Astrocyte (in vitro differentiated cells and primary cell): ENCODE measurements around the gene S100A6. TPM values are rescaled to one million over a fixed set of nuclear protein-coding genes. Genes with fewer than 3 reads are reported as not detected.
A peak's percentile ranks its signal among the peaks of the same experiment; 100 is the strongest.

Experiments
- DNase-seq: peaks from one replicate; pipeline ENCODE4 v3.0.0-alpha.2; 2010; ENCODE audit warnings: low read depth
- FAIRE-seq: peaks from 2 replicates; lab custom pipeline; 2011; peaks lifted over from hg19 to GRCh38; lab: Jason Lieb, UNC
- H2AFZ ChIP-seq: 2 replicates; pipeline ENCODE4 v1.6.0; 2012; ENCODE audit warnings: low read depth, low read length, inconsistent platforms
- H3K27ac ChIP-seq: 2 replicates; pipeline ENCODE4 v1.5.1; 2011; ENCODE audit warnings: low read depth, low read length, inconsistent platforms
- H3K27me3 ChIP-seq: 2 replicates; pipeline ENCODE4 v1.6.0; 2011; ENCODE audit warnings: low read length, inconsistent platforms; ENCODE audit not compliant: insufficient read depth
- H3K36me3 ChIP-seq: 2 replicates; pipeline ENCODE4 v1.5.1; 2011; ENCODE audit warnings: low read length, inconsistent platforms; ENCODE audit not compliant: insufficient read depth
- H3K4me1 ChIP-seq: 2 replicates; pipeline ENCODE4 v1.5.1; 2011; ENCODE audit warnings: low read length, inconsistent platforms; ENCODE audit not compliant: insufficient read depth
- H3K4me2 ChIP-seq: 2 replicates; pipeline ENCODE4 v1.6.0; 2012; ENCODE audit warnings: low read length, inconsistent platforms
- H3K4me3 ChIP-seq: 2 replicates; pipeline ENCODE4 v1.5.1; 2011; ENCODE audit warnings: low read depth, mild to moderate bottlenecking, low read length, inconsistent platforms; ENCODE audit not compliant: insufficient read depth
- H3K79me2 ChIP-seq: 2 replicates; pipeline ENCODE4 v1.6.0; 2012; ENCODE audit warnings: mild to moderate bottlenecking, low read length, inconsistent platforms; ENCODE audit not compliant: insufficient read depth
- H3K9ac ChIP-seq: 2 replicates; pipeline ENCODE4 v1.6.0; 2012; ENCODE audit warnings: mild to moderate bottlenecking, low read length, inconsistent platforms
- H3K9me3 ChIP-seq: 2 replicates; pipeline ENCODE4 v1.5.1; 2012; ENCODE audit warnings: low read depth, mild to moderate bottlenecking, low read length, inconsistent platforms; ENCODE audit not compliant: insufficient read depth
- H4K20me1 ChIP-seq: 2 replicates; pipeline ENCODE4 v1.6.0; 2012; ENCODE audit warnings: low read length, inconsistent platforms; ENCODE audit not compliant: insufficient read depth
- H3K27ac Mint-ChIP-seq: one replicate; pipeline ENCODE4 v1.8.0; 2021; ENCODE audit warnings: mild to moderate bottlenecking, mixed read lengths; ENCODE audit not compliant: unreplicated experiment
- H3K27me3 Mint-ChIP-seq: one replicate; pipeline ENCODE4 v1.8.0; 2021; ENCODE audit warnings: low read depth, mixed read lengths; ENCODE audit not compliant: unreplicated experiment
- H3K36me3 Mint-ChIP-seq: one replicate; pipeline ENCODE4 v1.8.0; 2021; ENCODE audit warnings: low read depth, mixed read lengths; ENCODE audit not compliant: unreplicated experiment
- H3K4me1 Mint-ChIP-seq: one replicate; pipeline ENCODE4 v1.8.0; 2021; ENCODE audit warnings: low read depth, mixed read lengths; ENCODE audit not compliant: unreplicated experiment
- H3K4me3 Mint-ChIP-seq: one replicate; pipeline ENCODE4 v1.8.0; 2021; ENCODE audit warnings: mild to moderate bottlenecking, moderate library complexity, mixed read lengths; ENCODE audit not compliant: unreplicated experiment
- H3K9me3 Mint-ChIP-seq: one replicate; pipeline ENCODE4 v1.8.0; 2021; ENCODE audit warnings: mild to moderate bottlenecking, mixed read lengths; ENCODE audit not compliant: unreplicated experiment
- CTCF ChIP-seq: IDR thresholded peaks from 2 replicates; pipeline ENCODE4 v1.5.1; 2011; ENCODE audit warnings: low read depth, mild to moderate bottlenecking, inconsistent platforms, low read length, moderate library complexity; ENCODE audit not compliant: insufficient read depth
- EZH2 ChIP-seq: IDR thresholded peaks from 2 replicates; pipeline ENCODE4 v1.6.1; 2012; ENCODE audit warnings: mild to moderate bottlenecking, low read length, inconsistent platforms; ENCODE audit not compliant: insufficient read depth
- total RNA-seq: library from RNA; stranded (reverse); gene quantifications from 2 replicates; pipeline ENCODE4 v1.2.1, GENCODE V29; 2021

Gene S100A6
- total RNA-seq, 1 donor from 2014 or later: 125 TPM

- peaks cover 34% of the 10 kb centered on the region for H3K4me1 Mint-ChIP-seq
- Histone ChIP-seq H4K20me1 (no peaks in the 10 kb centered on the region), H3K36me3 (no peaks in the 10 kb centered on the region), H3K79me2 (no peaks in the 10 kb centered on the region), H2AFZ (no peak overlapping the region), H3K9ac (no peak overlapping the region), H3K9me3 (no peaks in the 10 kb centered on the region), H3K27me3 (no peaks in the 10 kb centered on the region), H3K4me3 (no peak overlapping the region), H3K4me1 (peaks cover 52% of the 10 kb centered on the region), H3K27ac (no peak overlapping the region), H3K4me2 (no peak overlapping the region)
- H3K27me3 Mint-ChIP-seq: no peaks in the 10 kb centered on the region
- peaks cover 2% of the 10 kb centered on the region for H3K9me3 Mint-ChIP-seq
- DNase-seq (no peak), FAIRE-seq (no peak)
- TF ChIP-seq CTCF (no peak), EZH2 (no peak)
- no peak overlapping the region for H3K4me3 Mint-ChIP-seq
- H3K27ac Mint-ChIP-seq: no peak overlapping the region
- H3K36me3 Mint-ChIP-seq: peaks cover 1% of the 10 kb centered on the region
Observed at GRCh38 chr1:153570874-153571273, 35.1 kb upstream of the S100A6 start.

- no peak for FAIRE-seq
- TF ChIP-seq CTCF (no peak), EZH2 (no peak)
- Mint-ChIP-seq H3K9me3 (peaks cover 2% of the 10 kb centered on the region), H3K27ac (no peak overlapping the region), H3K27me3 (no peaks in the 10 kb centered on the region), H3K4me3 (no peak overlapping the region), H3K36me3 (peaks cover 1% of the 10 kb centered on the region), H3K4me1 (peaks cover 39% of the 10 kb centered on the region)
- H3K9me3 ChIP-seq: no peaks in the 10 kb centered on the region
- no peak overlapping the region for H3K27ac ChIP-seq
- no peak overlapping the region for H3K4me3 ChIP-seq
- no peaks in the 10 kb centered on the region for H3K79me2 ChIP-seq
- H2AFZ ChIP-seq: no peak overlapping the region
- no peaks in the 10 kb centered on the region for H3K36me3 ChIP-seq
- H3K9ac ChIP-seq: no peak overlapping the region
- peaks cover 60% of the 10 kb centered on the region for H3K4me1 ChIP-seq
- DNase-seq: no peak
- H3K27me3 ChIP-seq: no peaks in the 10 kb centered on the region
- no peak overlapping the region for H3K4me2 ChIP-seq
- H4K20me1 ChIP-seq: no peaks in the 10 kb centered on the region
Observed at GRCh38 chr1:153569465-153569864, 33.7 kb upstream of the S100A6 start.

- H3K9me3 Mint-ChIP-seq: no peaks in the 10 kb centered on the region
- no peaks in the 10 kb centered on the region for H3K27me3 ChIP-seq
- TF ChIP-seq CTCF (peak; percentile 95), EZH2 (no peak)
- peak overlapping the region; percentile 22 for H3K4me3 Mint-ChIP-seq
- H2AFZ ChIP-seq: peak overlapping the region; percentile 80
- H4K20me1 ChIP-seq: no peaks in the 10 kb centered on the region
- DNase-seq (peak; percentile 75), FAIRE-seq (no peak)
- no peaks in the 10 kb centered on the region for H3K27me3 Mint-ChIP-seq
- H3K4me2 ChIP-seq: peak overlapping the region; percentile 71
- no peaks in the 10 kb centered on the region for H3K36me3 ChIP-seq
- peaks cover 60% of the 10 kb centered on the region for H3K4me1 ChIP-seq
- peak overlapping the region; percentile 8 for H3K4me3 ChIP-seq
- H3K4me1 Mint-ChIP-seq: peaks cover 40% of the 10 kb centered on the region
- peak overlapping the region; percentile 98 for H3K27ac Mint-ChIP-seq
- peak overlapping the region; percentile 82 for H3K9ac ChIP-seq
- H3K27ac ChIP-seq: peak overlapping the region; percentile 100
- H3K36me3 Mint-ChIP-seq: peaks cover 1% of the 10 kb centered on the region
- H3K79me2 ChIP-seq: no peaks in the 10 kb centered on the region
- no peaks in the 10 kb centered on the region for H3K9me3 ChIP-seq
Observed at GRCh38 chr1:153568367-153569099, 32.7 kb upstream of the S100A6 start.
